ENCODE data around the gene PARP4. TPM values are rescaled to one million over a fixed set of nuclear protein-coding genes. Genes with fewer than 3 reads are reported as not detected.
A peak's percentile ranks its signal among the peaks of the same experiment; 100 is the strongest.
"Not testable (repeated sequence)": the region's sequence is repeated elsewhere in the genome, so short reads cannot be mapped to it uniquely, and the experiment has no call there.

Gene PARP4
- total RNA-seq, 2 donors from 2014 or later = 23.9 to 27.8 TPM

- peak in 1 of 2 donors; percentile 25 for ATAC-seq
- intact Hi-C loops (cut with DNase I) = no loop called here
- DNase-seq = no peak
Measured at GRCh38 chr13:24460256-24460655, 52.3 kb downstream of the PARP4 start.

DNA sequence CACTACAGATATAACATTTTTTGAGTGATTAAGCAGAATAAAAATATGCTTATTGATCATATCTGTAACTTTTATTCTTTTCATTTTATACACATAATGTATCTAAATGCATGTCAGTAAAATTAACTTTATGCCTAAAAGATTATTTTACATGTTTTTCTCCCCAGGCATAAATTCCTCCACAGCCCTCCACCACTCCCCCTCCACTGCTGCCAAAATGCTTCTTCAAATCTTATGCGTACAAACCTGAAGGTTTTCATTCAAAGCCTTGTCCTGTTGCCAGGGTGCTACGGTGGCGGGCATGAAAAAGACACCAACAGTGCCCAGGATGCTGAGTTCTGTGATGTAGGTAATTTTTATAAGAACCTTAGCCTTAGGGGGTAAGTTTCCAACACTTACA, 52.9 kb downstream of the PARP4 start:
- no peak for DNase-seq
- intact Hi-C loops (cut with DNase I) = no loop called here
- ATAC-seq = no peak

DNA sequence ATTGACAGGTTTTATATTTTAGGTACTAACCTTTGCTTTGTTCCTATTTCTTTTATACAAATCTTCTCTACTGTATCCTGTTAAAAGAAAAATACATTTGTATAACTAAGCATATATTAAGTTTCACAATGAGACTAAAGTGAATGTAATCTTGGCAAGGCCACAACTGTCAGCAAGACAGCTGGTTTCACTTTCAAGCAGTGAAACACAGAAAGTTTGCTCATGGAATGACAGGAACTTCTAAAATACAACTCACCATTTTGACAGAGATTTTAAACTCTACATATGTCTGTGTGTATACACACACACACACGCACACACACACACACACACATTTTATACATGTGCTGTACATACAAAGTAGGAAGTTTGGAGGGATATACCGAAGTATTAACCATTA, 53.3 kb downstream of the PARP4 start:
- intact Hi-C loops (cut with DNase I) = no loop called here

DNA sequence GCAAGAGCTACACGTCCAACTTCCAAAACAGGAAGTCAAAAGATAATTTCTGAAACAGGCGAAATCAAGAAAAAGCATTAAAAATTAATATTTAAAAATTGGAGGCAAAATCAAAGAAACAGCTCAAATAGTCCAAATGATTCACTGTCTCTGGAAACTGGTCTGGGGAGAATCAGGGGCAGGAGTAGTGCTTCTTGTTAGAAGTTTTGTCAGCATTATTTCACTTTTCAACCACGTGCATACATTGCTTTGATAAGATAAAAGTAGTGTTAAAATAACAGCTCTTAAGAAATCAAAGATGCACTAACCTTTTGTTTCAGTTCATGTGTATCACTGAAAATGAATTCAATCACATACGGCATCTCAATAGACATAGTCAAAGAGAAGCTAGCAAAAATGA, 53.8 kb downstream of the PARP4 start:
- ATAC-seq = no peak
- no peak for DNase-seq
- intact Hi-C loops (cut with DNase I) = no loop called here

More for the DNA sequence above, 53.3 kb downstream of the PARP4 start:
- ATAC-seq (peak in 1 of 2 donors; percentile 41), DNase-seq (no peak)

GRCh38 chr13:24456396-24456795, 56.2 kb downstream of the PARP4 start:
- intact Hi-C loops (cut with DNase I) = no loop called here
- DNase-seq = no peak
- ATAC-seq = no peak

GRCh38 chr13:24454056-24454455, 58.5 kb downstream of the PARP4 start:
- intact Hi-C loops (cut with DNase I) = no loop called here
- DNase-seq (no peak), ATAC-seq (peak in 1 of 2 donors; percentile 19)

DNA sequence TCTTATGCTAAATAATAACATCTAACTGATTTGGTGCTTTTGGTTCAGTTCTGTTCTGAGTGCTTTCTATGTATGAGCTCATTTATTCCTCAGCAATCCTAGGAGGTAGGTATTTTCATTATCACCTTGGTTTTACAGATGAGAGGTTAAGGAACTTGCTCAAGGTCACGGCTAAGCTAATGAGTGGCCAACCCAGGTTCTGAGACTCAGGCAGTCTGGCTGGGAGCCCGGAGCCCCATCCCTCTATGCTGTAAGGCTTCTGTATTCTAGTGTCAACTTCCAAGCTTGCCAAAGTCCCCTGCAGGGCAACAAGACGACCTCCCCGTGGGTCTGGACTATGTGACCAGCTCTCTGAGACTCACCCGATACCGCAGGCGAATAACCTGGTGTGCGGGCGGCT, 60.5 kb downstream of the PARP4 start:
- intact Hi-C loops (cut with DNase I) = no loop called here
- DNase-seq = no peak
- no peak for ATAC-seq

GRCh38 chr13:24450530-24450929, 62.0 kb downstream of the PARP4 start:
- ATAC-seq (peak; percentile 24 to 65), DNase-seq (no peak)
- intact Hi-C loops (cut with DNase I) = no loop called here

DNA sequence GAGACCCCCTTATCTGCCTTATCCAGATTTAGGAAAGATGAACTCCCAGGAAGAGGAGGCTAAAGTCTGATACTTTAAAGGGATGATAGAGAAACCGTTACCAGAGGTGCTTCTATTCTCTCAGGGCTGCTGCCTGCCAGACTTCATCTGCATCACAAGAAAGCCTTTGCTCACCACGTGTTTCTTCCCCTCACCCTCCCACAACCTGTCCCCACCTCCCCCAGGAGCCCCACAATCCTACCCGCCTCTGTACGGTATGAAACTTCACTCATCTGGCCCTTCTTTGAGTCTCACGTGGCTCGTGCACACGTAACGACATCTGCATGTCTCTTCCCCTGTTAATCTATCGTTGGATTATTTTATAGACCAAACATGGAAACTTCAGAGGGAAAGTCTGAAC, 67.7 kb downstream of the PARP4 start:
- DNase-seq; ATAC-seq; intact Hi-C loops (cut with DNase I): not testable (repeated sequence)

DNA sequence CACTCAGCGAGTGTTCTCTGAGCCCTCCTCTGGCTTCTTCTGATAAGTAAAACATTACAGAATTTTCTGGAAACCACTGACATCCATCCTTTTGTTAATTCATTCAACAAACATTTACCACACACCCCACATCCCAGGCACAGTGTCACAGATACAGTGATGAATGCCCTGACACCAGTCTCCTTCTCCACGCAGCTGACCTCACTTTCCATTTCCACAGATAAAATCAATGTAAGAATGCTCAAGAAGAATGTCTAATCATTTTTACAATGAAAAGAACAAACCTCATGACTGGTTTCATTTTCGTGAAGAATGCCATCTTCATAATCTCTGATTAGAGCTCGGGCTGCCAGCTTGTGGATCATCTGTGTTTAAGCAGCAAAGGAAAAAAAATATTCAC, 69.2 kb downstream of the PARP4 start:
- no peak for ATAC-seq

GRCh38 chr13:24426045-24426444, 86.5 kb downstream of the PARP4 start:
- not testable (repeated sequence) for DNase-seq

More for the DNA sequence above, 69.2 kb downstream of the PARP4 start:
- intact Hi-C loops (cut with DNase I) = no loop called here
- DNase-seq = no peak

GRCh38 chr13:24419668-24420067, 92.9 kb downstream of the PARP4 start:
- intact Hi-C loops (cut with DNase I); DNase-seq; ATAC-seq: not testable (repeated sequence)

More at GRCh38 chr13:24426045-24426444, 86.5 kb downstream of the PARP4 start:
- ATAC-seq; intact Hi-C loops (cut with DNase I): not testable (repeated sequence)

GRCh38 chr13:24407844-24408243, 104.7 kb downstream of the PARP4 start:
- intact Hi-C loops (cut with DNase I) = no loop called here
- no peak for ATAC-seq
- DNase-seq = no peak

GRCh38 chr13:24406524-24406923, 106.1 kb downstream of the PARP4 start:
- no peak for ATAC-seq
- intact Hi-C loops (cut with DNase I) = no loop called here
- DNase-seq = no peak

DNA sequence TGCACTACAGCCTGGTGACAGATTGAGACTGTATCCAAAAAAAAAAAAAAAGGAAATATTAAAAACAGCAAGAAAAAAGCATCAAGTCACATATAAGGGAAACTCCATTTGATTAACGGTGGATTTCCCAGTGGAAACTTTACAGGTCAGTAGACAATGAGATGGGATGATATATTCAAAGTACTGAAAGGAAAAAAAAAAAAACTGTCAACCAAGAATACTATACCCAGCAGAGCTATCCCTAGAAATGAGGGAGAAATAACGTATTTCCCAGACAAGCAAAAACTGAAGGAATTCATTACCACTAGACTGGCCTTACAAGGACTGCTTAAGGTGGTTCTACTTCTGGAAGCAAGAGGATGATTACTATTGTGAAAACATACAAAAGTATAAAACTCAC, 115.8 kb downstream of the PARP4 start:
- intact Hi-C loops (cut with DNase I) = no loop called here
- no peak for DNase-seq
- ATAC-seq = no peak

DNA sequence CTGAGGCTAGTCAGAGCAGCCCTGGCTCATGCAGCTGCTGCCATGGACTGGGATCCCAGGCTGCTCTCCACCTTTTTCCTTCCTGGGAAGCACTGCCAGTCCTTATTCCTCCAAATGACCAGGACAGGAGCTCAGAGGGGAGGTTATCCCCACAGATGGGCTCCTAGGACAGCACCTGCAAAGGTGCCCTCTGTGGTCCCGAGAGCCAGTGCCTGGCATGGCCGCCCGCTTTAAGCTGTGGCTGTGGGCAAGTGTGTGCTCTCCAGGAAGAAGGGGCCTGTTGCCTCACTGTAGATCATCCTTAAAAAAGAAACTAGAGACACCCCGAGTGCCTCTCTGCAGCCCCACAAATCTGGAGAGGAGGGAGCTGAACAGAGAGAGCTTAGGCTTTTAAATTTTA, 119.6 kb downstream of the PARP4 start:
- ATAC-seq = no peak
- no peak for DNase-seq
- intact Hi-C loops (cut with DNase I) = no loop called here

- DNase-seq; intact Hi-C loops (cut with DNase I); ATAC-seq: not testable (repeated sequence)
Measured at GRCh38 chr13:24391771-24392683, 120.6 kb downstream of the PARP4 start.

- ATAC-seq; DNase-seq; intact Hi-C loops (cut with DNase I): not testable (repeated sequence)
Measured at GRCh38 chr13:24390795-24391194, 121.8 kb downstream of the PARP4 start.

DNA sequence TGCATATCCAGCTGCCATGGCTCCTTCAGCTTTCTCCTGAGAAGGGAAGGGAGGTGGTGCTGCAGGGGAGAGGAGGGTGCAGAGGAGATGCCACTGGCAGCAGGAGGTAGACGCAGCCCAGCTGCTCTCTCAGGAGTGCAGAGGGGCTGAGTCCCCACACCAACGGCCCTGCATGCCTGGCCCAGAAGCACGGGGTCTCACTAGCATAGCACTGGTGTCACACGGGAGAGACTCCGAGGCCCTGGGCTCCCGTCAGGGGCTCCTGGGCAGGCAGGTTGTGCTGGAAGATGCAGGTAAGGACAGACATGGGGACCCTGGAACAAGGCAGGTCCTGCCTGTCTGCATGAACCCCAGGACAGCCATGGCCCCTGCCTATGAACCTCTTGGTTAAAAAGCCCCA, 123.1 kb downstream of the PARP4 start:
- intact Hi-C loops (cut with DNase I) = no loop called here
- ATAC-seq (no peak), DNase-seq (no peak)

DNA sequence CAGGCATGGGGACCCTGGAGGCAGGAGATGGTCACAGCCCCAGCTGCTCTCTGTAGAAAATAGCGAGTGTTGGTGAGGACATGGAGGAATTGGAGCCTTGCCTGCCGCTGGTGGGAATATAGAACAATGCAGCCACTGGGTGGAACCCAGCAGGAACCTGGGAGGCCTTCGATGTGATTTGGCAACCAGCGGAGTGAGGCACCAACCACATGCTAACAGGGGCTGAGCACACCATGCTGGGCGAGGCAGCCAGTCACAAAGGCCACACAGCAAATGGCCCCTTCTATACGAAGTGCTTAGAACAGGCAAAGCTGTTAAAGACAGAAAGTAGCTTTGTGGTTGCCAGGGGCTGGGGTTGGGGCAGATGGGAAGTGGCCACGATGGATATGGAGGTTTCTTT, 123.8 kb downstream of the PARP4 start:
- DNase-seq; intact Hi-C loops (cut with DNase I); ATAC-seq: not testable (repeated sequence)
